HL-60 (cell line): ENCODE data around the gene NFIA.

ENCODE experiments used
- POLR2AphosphoS5 ChIP-seq: IDR thresholded peaks from 2 replicates; pipeline ENCODE4 v1.6.1; 2012; ENCODE audit warnings: low read depth
- TF ChIP-seq, protein P1 (sequence below): IDR thresholded peaks from one replicate; pipeline ENCODE4 v1.5.1; 2011; ENCODE audit warnings: low read length, control low read depth, inconsistent platforms; ENCODE audit not compliant: insufficient read depth

DNA sequence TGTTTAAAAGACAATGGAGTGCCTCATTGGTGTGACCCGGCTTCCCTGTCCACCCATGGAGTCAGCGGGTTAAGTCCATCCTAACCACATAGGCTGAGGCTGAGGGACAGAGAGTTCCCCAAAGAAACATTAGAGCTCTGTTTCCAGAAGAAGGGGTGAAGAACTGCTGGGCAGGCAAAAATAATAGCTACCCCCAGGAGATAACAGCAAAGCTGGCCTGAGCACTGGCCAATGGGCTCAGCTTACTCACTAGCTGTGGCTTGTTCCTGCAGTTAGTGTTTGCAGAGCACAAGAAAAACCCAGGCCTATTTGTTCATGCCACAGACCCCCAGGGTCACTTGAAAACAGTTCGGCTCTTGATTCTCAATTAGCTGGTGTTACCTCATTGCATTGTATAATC is 311.2 kb downstream of the NFIA start:
- TF ChIP-seq, protein P1, sequence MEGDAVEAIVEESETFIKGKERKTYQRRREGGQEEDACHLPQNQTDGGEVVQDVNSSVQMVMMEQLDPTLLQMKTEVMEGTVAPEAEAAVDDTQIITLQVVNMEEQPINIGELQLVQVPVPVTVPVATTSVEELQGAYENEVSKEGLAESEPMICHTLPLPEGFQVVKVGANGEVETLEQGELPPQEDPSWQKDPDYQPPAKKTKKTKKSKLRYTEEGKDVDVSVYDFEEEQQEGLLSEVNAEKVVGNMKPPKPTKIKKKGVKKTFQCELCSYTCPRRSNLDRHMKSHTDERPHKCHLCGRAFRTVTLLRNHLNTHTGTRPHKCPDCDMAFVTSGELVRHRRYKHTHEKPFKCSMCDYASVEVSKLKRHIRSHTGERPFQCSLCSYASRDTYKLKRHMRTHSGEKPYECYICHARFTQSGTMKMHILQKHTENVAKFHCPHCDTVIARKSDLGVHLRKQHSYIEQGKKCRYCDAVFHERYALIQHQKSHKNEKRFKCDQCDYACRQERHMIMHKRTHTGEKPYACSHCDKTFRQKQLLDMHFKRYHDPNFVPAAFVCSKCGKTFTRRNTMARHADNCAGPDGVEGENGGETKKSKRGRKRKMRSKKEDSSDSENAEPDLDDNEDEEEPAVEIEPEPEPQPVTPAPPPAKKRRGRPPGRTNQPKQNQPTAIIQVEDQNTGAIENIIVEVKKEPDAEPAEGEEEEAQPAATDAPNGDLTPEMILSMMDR, result no peak
- TF ChIP-seq POLR2AphosphoS5, result no peak
